Activated T-cell treated with anti-CD3 and anti-CD28 coated beads, Interleukin-2, amount 50 U/mL, for 4 hours (primary cell): ENCODE data around the gene CYP2U1. TPM values are rescaled to one million over a fixed set of nuclear protein-coding genes. Genes with fewer than 3 reads are reported as not detected.
"Not testable (repeated sequence)": the region's sequence is repeated elsewhere in the genome, so short reads cannot be mapped to it uniquely, and the experiment has no call there.

ENCODE experiments used
- ATAC-seq, 2 donors: fragments of 200-7000 bp; cut with Tn5 transposase; one replicate each; pipeline ENCODE4 v1.10.0; 2021
- DNase-seq: peaks from one replicate; pipeline ENCODE4 v3.0.0-alpha.2; 2020
- H3K27me3 Mint-ChIP-seq: one replicate; pipeline ENCODE4 v1.8.0; 2021; ENCODE audit warnings: low read depth, mixed read lengths
- H3K36me3 Mint-ChIP-seq: one replicate; pipeline ENCODE4 v1.8.0; 2022; ENCODE audit warnings: mixed read lengths; ENCODE audit not compliant: insufficient read depth
- H3K4me1 Mint-ChIP-seq: one replicate; pipeline ENCODE4 v1.8.0; 2021; ENCODE audit warnings: low read depth, mixed read lengths
- H3K4me3 Mint-ChIP-seq: one replicate; pipeline ENCODE4 v1.8.0; 2021; ENCODE audit warnings: mild to moderate bottlenecking, moderate library complexity, mixed read lengths
- H3K9me3 Mint-ChIP-seq: one replicate; pipeline ENCODE4 v1.8.0; 2021; ENCODE audit warnings: mixed read lengths
- total RNA-seq, 3 donors: library from RNA; stranded (reverse); gene quantifications; one replicate each; pipeline ENCODE4 v1.2.1, GENCODE V29; 2021

The CYP2U1 gene
- total RNA-seq, 3 donors from 2014 or later = 1.3 to 2.2 (median 2.0) TPM

DNA sequence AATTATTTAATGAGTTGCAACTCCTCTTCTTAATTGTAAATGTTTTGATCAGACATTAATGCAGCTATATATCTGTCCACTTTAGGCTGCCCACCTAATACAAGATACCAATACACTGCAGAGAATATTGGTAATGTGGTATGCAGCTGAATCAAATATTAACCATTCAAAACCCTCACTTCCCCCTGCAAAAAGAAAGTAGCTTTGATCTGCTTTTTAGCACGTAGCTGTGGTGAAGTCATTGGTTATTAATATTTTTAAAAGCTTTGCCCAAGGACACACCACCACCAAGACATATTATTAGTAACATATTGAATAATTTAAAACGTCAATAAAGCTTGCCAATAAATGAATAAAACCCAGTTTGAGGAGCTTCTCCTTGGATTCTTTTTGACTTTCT is 28.6 kb upstream of the CYP2U1 start:
- peaks cover 6% of the 10 kb centered on the region for H3K9me3 Mint-ChIP-seq

DNA sequence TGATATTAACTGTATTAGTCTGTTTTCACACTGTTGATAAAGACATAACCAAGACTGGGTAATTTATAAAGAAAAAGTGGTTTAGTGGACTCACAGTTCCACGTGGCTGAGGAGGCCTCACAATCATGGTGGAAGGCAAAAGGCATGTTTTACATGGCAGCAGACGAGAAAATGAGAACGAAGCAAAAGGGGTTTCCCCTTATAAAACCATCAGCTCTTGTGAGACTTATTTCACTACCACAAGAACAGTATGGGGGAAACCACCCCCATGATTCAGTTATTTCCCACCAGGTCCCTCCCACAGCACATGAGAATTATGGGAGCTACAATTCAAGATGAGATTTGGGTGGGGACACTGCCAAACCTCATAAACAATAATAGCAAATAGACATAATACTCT is 26.3 kb upstream of the CYP2U1 start:
- ATAC-seq = peak; percentile 48 to 50
- H3K36me3 Mint-ChIP-seq, H3K27me3 Mint-ChIP-seq, H3K4me3 Mint-ChIP-seq, H3K9me3 Mint-ChIP-seq, DNase-seq, H3K4me1 Mint-ChIP-seq: not testable (repeated sequence)

More for the DNA sequence above, 28.6 kb upstream of the CYP2U1 start:
- Mint-ChIP-seq H3K4me3 (no peak overlapping the region), H3K4me1 (no peaks in the 10 kb centered on the region), H3K36me3 (no peaks in the 10 kb centered on the region), H3K27me3 (peaks cover 8% of the 10 kb centered on the region)
- no peak for ATAC-seq
- no peak for DNase-seq

DNA sequence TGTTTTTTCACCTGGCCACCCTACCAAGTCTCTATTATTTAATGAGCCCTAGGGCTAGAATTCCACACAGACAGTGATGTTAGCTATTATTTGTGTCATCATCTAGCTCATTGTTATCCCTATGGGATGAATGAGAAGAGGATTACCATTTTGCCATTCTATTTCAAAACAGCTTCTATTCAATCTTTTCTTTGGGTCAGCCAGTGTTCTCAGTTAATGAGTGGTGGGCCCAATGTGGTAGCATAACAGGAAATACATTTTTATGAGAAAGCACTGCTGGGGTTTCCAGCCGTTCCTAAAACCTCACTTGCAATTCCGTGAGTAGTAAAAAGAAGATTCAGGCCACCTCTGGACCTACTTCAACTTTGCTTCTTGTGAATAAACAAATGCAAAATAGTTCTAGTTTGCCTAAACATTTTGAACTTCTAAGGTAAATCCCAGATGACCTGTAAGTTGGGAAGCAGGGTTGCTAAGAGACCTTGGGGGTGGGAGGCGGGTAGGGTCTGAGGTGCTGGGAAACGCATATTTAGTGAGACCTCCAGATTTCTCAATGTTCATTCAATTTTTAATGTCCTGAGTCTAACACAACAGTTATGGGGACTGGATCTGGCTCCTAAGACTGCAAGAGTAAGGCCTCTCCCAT is 24.8 kb upstream of the CYP2U1 start:
- no peaks in the 10 kb centered on the region for H3K4me1 Mint-ChIP-seq
- ATAC-seq (no peak), DNase-seq (no peak)
- no peak overlapping the region for H3K4me3 Mint-ChIP-seq
- H3K36me3 Mint-ChIP-seq = no peaks in the 10 kb centered on the region
- H3K9me3 Mint-ChIP-seq = peaks cover 6% of the 10 kb centered on the region
- peaks cover 4% of the 10 kb centered on the region for H3K27me3 Mint-ChIP-seq

DNA sequence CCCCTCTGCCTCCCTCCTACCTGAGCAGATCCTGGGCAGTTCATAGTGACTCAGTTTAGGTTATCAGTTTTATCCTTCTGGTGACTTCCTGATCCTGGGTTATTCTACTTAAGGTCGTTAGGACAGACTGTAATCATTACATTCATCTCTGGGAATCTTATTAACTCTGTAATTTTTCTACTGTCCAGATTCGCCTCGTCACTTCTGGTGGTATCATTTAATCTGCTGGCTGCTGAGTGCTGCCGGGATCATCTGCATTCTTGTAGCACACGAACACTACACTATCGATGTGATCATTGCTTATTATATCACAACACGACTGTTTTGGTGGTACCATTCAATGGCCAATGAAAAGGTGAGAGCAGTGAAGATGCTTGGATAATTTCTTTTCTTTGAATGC is 23.0 kb upstream of the CYP2U1 start:
- no peaks in the 10 kb centered on the region for H3K27me3 Mint-ChIP-seq
- H3K9me3 Mint-ChIP-seq = peaks cover 6% of the 10 kb centered on the region
- DNase-seq (no peak), ATAC-seq (no peak)
- no peak overlapping the region for H3K4me3 Mint-ChIP-seq
- peaks cover 2% of the 10 kb centered on the region for H3K4me1 Mint-ChIP-seq
- no peaks in the 10 kb centered on the region for H3K36me3 Mint-ChIP-seq

DNA sequence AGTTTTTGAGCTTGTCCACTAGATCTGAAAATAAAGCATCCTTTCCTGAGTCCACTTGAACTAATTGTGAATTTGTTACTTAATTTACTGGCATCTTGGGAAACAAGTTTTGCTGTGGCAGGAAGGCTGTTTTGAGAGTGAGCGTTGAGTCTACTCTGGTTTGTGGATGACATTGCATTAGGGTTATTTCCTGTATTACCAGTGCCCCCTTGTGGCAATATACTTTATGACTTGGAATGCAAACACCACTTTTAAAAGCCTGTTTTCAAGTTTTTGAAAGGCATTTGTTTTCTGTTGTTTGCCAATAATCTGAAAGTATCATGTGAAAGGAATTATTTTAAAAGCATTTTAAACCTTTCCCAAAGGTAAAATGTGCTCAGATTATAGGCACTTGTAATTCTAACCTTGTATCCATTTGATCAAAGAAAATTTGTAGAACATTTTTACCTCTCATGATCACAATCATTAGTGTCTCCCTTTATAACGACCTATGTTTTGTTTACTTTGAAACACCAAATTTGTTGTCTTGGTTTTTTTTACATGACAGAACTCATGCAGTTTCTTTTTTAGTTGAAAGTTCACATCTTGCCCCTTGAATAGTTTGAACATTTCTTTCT is 18.0 kb upstream of the CYP2U1 start:
- Mint-ChIP-seq H3K4me1 (peaks cover 2% of the 10 kb centered on the region), H3K27me3 (peaks cover 6% of the 10 kb centered on the region), H3K4me3 (no peak overlapping the region), H3K9me3 (no peaks in the 10 kb centered on the region), H3K36me3 (no peaks in the 10 kb centered on the region)
- DNase-seq (no peak), ATAC-seq (peak in 1 of 2 donors; percentile 69)

DNA sequence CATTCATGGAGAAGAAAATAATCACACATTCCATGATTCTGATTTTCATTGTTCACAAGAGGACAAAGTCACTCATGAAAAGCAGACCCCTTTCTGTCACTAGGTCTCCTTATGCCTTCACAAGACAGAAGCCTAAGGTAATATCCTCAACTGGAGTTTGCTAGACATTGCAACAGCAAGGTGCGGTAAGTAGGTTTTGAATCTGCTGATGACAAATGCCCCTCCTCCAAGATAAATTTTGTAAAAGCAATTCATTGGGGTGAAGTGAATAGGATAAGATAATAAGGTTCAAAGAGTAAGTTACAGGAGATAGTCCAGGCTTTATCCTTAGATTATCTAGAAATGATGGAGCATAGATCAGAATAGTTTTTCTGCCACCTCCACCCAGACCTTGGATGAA is 16.1 kb upstream of the CYP2U1 start:
- H3K9me3 Mint-ChIP-seq = peaks cover 11% of the 10 kb centered on the region
- H3K36me3 Mint-ChIP-seq = no peaks in the 10 kb centered on the region
- no peak overlapping the region for H3K4me3 Mint-ChIP-seq
- ATAC-seq = no peak
- DNase-seq = no peak
- H3K27me3 Mint-ChIP-seq = peaks cover 11% of the 10 kb centered on the region
- peaks cover 2% of the 10 kb centered on the region for H3K4me1 Mint-ChIP-seq

DNA sequence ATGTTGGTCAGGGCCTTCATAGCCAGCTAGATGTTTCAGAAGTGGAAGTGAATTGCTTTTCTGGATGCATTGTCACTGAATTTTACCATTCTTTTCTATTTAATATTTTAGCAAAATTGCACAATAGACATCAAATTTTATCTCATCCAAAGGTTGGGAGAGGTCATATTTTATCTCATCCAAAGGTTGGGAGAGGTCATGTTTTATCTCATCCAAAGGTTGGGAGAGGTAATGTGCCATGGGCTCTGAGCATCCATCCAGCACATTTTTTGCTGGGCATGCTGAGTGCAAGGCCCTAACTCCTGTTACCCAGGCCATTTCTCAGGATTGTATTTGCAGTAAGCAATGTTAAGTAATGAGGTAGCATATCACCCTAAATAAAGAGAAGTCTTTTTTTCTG is 14.7 kb upstream of the CYP2U1 start:
- Mint-ChIP-seq H3K27me3 (peaks cover 19% of the 10 kb centered on the region), H3K4me1 (peaks cover 2% of the 10 kb centered on the region), H3K9me3 (peaks cover 11% of the 10 kb centered on the region)

DNA sequence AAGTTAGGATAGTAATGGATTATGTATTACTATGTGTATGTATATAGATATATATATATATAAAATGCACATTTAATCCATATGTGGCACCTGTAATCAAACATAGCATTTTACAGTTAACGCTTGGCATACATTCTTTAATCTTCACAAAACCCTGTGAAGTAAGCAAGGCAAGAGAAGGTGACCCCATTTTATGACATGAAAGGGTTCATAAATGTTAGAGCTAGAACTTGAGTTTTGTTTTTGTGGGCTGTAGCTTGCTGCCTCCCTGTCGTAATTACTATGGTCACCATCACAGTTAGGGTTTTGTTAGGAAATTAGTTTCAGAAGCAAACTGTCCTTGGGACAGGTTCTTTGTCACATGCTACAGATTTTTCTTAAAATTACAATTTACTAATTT is 13.8 kb upstream of the CYP2U1 start:
- peaks cover 2% of the 10 kb centered on the region for H3K4me1 Mint-ChIP-seq
- peaks cover 11% of the 10 kb centered on the region for H3K9me3 Mint-ChIP-seq
- H3K36me3 Mint-ChIP-seq = no peaks in the 10 kb centered on the region
- DNase-seq (no peak), ATAC-seq (no peak)
- no peak overlapping the region for H3K4me3 Mint-ChIP-seq
- peaks cover 20% of the 10 kb centered on the region for H3K27me3 Mint-ChIP-seq

More for the DNA sequence above, 14.7 kb upstream of the CYP2U1 start:
- no peak for ATAC-seq
- no peak overlapping the region for H3K4me3 Mint-ChIP-seq
- no peaks in the 10 kb centered on the region for H3K36me3 Mint-ChIP-seq
- DNase-seq = no peak

DNA sequence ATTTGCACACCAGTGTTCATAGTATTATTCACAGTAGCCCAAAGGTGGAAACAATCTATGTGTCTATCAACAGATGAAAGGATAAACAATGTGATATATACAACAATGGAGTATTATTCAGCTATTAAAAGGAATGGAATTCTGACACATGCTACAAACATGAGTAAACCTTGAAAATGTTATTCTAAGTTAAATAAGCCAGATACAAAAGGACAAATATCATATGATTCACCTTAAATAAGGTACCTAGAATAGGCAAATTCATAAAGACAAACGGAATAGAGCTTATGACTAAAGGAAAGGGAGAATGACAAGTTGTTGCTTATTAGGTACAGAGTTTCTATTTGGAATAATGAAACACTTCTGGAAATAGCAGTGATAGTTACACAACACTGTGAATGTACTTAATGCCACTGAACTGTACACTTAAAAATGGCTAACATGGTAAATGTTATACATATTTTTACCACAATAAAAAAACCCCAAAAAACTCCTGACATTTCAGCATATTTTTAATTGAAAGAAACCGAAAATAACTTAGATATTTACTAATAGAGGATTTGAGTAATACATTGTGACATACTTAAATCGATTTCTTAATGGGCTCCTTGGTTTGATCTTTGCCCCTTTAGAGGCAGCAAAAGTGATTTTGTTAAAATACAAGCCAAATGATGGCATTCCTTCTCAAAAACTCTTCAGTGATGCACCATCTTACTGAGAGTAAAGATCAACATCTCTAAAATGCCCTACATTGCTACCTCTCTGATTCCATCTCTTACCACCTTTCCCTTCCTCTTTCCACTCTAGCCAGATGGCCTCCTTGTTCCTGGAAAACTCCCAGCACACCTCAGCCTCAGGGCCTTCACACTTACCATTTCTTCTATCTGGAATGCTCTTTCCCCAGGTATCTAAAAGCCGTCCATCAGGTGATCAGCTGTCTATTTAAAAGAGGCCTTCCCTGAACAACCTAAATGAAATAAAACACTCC is 8.6 kb upstream of the CYP2U1 start:
- Mint-ChIP-seq H3K4me1 (no peaks in the 10 kb centered on the region), H3K4me3 (no peak overlapping the region), H3K36me3 (no peaks in the 10 kb centered on the region), H3K9me3 (peaks cover 11% of the 10 kb centered on the region), H3K27me3 (peaks cover 16% of the 10 kb centered on the region)
- DNase-seq = no peak
- no peak for ATAC-seq

DNA sequence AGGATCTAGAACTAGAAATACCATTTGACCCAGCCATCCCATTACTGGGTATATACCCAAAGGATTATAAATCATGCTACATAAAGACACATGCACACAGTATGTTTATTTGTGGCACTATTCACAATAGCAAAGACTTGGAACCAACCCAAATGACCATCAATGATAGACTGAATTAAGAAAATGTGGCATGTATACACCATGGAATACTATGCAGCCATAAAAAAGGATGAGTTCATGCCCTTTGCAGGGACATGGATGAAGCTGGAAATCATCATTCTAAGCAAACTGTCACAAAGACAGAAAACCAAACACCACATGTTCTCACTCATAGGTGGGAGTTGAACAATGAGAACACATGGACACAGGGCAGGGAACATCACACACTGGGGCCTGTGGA is 5.6 kb upstream of the CYP2U1 start:
- not testable (repeated sequence) for H3K9me3 Mint-ChIP-seq, H3K4me3 Mint-ChIP-seq, ATAC-seq, H3K4me1 Mint-ChIP-seq, H3K36me3 Mint-ChIP-seq, DNase-seq, H3K27me3 Mint-ChIP-seq

DNA sequence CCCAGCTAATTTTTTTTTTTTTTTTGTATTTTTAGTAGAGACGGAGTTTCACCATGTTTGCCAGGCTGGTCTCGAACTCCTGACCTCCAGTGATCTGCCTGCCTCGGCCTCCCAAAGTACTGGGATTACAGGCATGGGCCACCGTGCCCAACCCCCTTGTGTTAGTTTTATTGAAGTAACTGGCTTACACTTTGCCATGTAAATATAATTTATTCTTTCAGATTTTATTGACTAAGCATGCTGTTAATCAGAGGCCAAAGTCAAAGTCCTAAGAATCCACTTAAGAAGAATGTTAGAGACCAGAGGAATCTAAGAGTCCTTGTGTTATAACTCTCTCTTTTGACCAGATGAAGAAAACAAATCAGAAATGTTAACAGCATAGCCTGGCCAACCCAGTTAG is 4.5 kb upstream of the CYP2U1 start:
- H3K27me3 Mint-ChIP-seq, ATAC-seq, H3K4me3 Mint-ChIP-seq, DNase-seq, H3K4me1 Mint-ChIP-seq, H3K36me3 Mint-ChIP-seq, H3K9me3 Mint-ChIP-seq: not testable (repeated sequence)

DNA sequence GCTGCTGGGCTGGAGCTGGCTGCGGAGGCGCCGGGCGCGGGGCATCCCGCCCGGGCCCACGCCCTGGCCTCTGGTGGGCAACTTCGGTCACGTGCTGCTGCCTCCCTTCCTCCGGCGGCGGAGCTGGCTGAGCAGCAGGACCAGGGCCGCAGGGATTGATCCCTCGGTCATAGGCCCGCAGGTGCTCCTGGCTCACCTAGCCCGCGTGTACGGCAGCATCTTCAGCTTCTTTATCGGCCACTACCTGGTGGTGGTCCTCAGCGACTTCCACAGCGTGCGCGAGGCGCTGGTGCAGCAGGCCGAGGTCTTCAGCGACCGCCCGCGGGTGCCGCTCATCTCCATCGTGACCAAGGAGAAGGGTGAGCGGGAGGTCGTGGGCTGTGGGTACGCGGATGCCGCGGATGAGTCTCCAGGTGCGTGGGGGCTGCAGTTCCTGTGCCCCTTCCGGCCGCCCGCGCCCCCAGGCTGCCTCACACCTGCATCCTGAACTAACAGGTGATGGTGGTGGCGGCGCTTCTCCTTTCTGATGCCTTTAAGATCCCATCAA is 499 bp downstream of the CYP2U1 start:
- Mint-ChIP-seq H3K36me3 (peaks cover 2% of the 10 kb centered on the region), H3K27me3 (no peaks in the 10 kb centered on the region), H3K4me1 (peaks cover 24% of the 10 kb centered on the region), H3K9me3 (no peaks in the 10 kb centered on the region), H3K4me3 (peak overlapping the region; percentile 84)
- peak; percentile 17 for DNase-seq
- ATAC-seq = peak; percentile 27 to 40

DNA sequence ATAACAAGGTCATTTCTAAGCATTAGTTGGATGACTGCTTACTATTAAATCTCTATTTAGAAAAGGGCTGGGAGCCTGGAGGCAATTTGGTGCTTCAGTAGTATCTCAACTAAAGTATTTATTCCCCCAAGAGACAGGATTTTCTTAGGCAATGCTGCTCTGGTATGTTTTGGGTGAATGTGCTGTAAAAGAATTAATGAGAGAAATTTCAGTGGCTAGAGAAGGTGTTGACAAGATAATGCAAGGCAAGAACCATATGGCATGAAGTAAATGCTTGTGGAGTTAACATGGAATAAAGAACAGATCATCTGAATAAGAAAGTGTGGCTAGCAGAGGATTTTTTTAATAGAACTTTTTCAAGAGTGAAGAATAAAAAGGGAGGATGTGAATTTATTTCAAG is 3.9 kb downstream of the CYP2U1 start:
- H3K9me3 Mint-ChIP-seq = no peaks in the 10 kb centered on the region
- DNase-seq (no peak), ATAC-seq (no peak)
- no peak overlapping the region for H3K4me3 Mint-ChIP-seq
- H3K36me3 Mint-ChIP-seq = peaks cover 4% of the 10 kb centered on the region
- no peaks in the 10 kb centered on the region for H3K27me3 Mint-ChIP-seq
- H3K4me1 Mint-ChIP-seq = peaks cover 28% of the 10 kb centered on the region

DNA sequence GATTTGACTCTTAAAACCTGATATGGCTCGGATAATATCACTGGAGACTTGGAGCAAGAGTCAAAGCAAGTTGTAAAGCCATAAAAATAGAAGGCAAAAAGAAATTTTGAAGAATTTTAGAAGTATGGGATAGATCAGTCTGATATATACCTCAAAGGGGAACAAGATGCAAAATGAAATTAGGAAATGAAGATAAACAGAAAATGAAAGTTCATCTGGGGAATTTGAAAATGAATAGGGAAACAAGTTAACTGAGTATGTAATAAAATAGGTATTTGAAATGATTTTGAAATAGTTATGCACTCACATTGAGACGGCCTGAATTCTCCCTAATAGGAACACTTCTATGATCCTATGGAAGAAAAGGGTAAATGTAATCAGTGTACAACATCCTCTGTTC is 5.7 kb downstream of the CYP2U1 start:
- Mint-ChIP-seq H3K4me3 (no peak overlapping the region), H3K27me3 (no peaks in the 10 kb centered on the region), H3K4me1 (peaks cover 22% of the 10 kb centered on the region), H3K9me3 (no peaks in the 10 kb centered on the region), H3K36me3 (peaks cover 4% of the 10 kb centered on the region)
- DNase-seq = no peak
- ATAC-seq = no peak
